ENCODE measurements around the gene ZNF827. TPM values are rescaled to one million over a fixed set of nuclear protein-coding genes. Genes with fewer than 3 reads are reported as not detected.
A peak's percentile ranks its signal among the peaks of the same experiment; 100 is the strongest.

Gene ZNF827
- total and polyA plus RNA-seq, 2 of the 13 experiments (the other 11 are each of a cell fraction or from before 2014, with no cell fraction given): 2.8 TPM

GRCh38 chr4:145938618-145939440, at the start of gene ZNF827 (continued):
- TF ChIP-seq ZHX1 (CRISPR knock-in tag; IDR thresholded peaks at IDR 0.05; ENCODE audit: low read depth) (peak; percentile 57; the same call in 1 of the 2 replicates), HINFP (CRISPR knock-in tag; IDR thresholded peaks at IDR 0.05; ENCODE audit: low read depth) (0 out of 2 replicates have a peak, but pooled peaks have one; percentile 24), PHF8 (CRISPR knock-in tag; IDR thresholded peaks at IDR 0.05) (no peak; the same call in 1 of the 2 replicates), RFX3 (CRISPR knock-in tag; IDR thresholded peaks at IDR 0.05) (no peak), SIX1 (CRISPR knock-in tag; IDR thresholded peaks at IDR 0.05; ENCODE audit: borderline replicate concordance) (no peak), RXRB (CRISPR knock-in tag; IDR thresholded peaks at IDR 0.05; ENCODE audit: borderline replicate concordance) (peak; percentile 50; the same call in 1 of the 2 replicates), ZHX2 (IDR thresholded peaks at IDR 0.05; ENCODE audit: low read depth) (peak; percentile 56), ZHX2 (CRISPR knock-in tag; IDR thresholded peaks at IDR 0.05; ENCODE audit: borderline replicate concordance) (no peak), ZBTB21 (CRISPR knock-in tag; IDR thresholded peaks at IDR 0.05) (no peak), PAWR (CRISPR knock-in tag; IDR thresholded peaks at IDR 0.05; ENCODE audit: borderline replicate concordance) (no peak), ZNF251 (CRISPR knock-in tag; IDR thresholded peaks at IDR 0.05) (0 out of 2 replicates have a peak, but pooled peaks have one; percentile 32), ZNF703 (CRISPR knock-in tag; IDR thresholded peaks at IDR 0.05; ENCODE audit: borderline replicate concordance) (no peak), FOXP4 (CRISPR knock-in tag; IDR thresholded peaks at IDR 0.05) (peak; percentile 66), RBFOX2 (IDR thresholded peaks at IDR 0.05; ENCODE audit: low read depth, low read length) (peak; percentile 36; the same call in 1 of the 2 replicates)

Data from HepG2 (cell line).